GM18526 (cell line): ENCODE data around the gene MGARP.

Source experiments
- POLR2A ChIP-seq: IDR thresholded peaks from 3 replicates; pipeline ENCODE4 v1.6.1; 2011; ENCODE audit not compliant: insufficient read length; ENCODE audit errors: extremely low read depth

MGARP gene

DNA sequence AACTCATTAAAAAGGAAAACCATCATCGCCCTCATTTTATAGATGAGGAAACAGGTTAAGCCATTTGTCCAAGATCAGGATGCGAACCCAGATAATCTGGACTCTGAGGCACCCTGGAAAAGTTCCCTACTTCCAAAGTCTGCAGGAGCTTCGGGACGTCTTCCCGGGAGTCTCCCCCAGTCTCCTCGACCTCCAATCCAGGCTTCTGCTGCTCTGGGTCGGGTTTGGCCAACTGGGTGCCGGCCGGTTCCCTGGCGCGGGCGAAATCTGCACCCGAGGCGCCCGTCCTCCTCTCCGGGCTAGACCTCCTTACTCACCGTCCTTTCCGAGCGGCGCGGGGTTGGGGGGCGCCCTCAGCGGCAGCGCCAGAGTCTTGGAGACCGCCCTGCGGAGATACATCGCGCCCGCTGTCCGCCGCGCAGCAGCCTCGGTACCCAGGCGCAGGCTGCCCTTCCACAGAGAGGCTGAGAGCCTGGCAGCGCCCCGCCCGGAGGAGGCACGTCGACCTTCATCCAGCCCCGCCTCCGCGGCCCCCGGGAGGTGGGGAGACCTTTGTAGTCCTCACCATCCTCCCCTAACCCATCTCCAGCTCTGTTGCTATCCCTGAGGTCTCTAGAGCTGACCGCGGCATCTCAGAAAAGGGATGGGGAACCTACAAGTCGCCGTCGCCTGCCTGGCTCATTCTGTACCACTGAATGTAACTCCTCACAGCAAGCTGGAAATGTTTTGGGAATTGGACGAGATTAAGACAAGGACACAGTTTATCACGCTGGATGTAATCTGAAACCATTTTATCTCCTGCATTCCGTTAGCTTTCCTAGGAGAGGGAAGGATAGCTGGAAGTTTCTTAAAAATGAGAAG lies at the start of gene MGARP:
MGARP (minus strand) TSS at position 466 of the 861 bp plus-strand sequence; CDS start at position 399, 67 bp downstream.
- no peak for TF ChIP-seq POLR2A

DNA sequence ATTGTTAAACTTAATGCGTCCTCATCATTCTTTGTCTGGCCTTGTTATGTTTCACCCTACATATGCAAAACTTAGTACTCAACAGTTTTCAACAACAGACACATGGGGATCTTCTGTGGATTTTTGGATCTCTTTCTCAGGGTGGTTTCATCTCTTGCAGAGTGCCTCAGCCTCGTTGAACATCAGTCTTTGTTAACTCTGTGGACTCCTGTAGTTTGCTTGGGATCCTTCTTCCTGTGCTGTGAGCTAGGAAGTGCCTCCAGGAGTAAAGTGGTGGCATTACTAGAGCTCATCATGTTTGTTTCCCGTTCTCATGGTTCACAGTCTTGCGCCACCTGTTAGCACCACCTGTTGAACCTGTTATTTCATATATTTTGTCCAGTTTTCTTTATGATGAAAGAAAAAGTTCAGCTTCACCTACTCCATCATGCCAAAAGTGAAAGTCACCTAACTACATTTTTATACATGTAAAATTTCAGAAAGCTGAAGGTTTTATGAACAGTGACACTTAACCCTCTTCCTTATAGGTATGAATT lies 49.7 kb upstream of the MGARP start:
- TF ChIP-seq POLR2A = no peak

DNA sequence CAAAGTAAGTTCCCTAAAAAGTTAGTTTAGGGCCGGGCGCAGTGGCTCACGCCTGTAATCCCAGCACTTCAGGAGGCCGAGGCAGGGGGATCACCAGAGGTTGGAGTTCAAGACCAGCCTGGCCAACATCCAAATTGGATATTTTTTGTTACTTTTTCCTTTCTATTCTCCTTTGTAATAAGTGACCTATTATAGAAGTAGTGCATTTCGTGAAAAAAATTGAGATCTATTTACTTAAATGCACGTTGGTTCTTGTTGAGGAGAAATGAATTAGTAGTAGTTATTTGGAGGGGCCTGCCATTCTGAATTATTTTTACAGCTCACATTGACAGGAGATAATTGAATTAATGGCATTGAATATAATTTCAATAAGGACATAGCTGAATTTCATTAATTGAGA lies 44.6 kb upstream of the MGARP start:
- no peak for TF ChIP-seq POLR2A

DNA sequence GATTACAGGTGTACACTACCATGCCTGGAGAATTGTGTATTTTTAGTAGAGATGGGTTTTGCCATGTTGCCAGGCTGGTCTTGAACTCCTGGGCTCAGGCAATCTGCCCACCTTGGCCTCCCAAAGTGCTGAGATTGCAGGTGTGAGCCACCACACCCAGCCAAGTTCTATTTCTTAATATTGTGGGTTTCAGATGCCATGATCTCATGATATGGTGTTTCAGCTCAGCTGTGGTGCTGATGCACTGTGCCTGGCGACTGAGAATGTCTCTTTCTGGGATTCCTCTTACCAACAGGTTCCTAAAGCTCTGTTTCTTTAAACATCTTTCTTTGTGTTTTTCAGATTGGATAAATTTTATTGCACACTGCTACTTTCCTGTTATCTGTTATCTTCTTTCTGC lies 39.5 kb upstream of the MGARP start:
- no peak for TF ChIP-seq POLR2A

DNA sequence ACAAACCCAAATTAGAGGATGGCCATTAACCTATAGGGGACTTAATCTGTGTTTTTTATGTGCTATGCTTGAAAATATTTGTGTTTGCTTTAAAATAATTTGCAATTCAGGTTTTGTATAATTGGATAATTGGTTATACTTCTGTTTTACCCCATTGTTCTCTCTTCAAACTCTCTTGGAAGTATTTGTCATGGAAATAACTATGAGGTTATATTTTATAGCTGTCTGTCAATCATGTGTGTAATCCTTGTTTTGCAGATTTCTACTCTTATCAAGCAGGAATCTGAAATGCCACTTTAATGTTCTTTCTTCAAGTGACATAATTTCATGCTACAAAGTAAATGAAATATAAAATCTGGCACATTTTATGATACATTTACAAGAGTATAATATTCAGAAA lies 37.6 kb upstream of the MGARP start:
- TF ChIP-seq POLR2A = no peak

DNA sequence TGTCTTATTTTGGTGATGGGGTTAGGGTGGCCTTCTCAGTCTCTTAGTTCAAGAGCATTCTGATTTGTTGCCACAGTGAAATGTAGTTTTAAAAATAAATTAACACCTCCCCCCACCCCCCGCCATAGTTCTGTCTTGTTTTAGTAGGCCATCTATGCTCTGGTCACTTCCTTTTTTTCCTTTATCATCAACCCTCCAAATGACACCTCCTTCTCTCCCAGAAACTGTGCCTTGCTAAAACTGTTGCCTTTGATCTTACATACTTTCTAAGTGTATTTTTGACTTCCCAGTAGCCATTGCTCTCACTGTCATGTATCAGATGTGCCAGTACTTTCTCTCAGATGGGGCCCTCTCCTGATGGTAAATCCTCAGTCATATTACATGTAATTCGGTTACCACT lies 36.7 kb upstream of the MGARP start:
- TF ChIP-seq POLR2A = no peak

DNA sequence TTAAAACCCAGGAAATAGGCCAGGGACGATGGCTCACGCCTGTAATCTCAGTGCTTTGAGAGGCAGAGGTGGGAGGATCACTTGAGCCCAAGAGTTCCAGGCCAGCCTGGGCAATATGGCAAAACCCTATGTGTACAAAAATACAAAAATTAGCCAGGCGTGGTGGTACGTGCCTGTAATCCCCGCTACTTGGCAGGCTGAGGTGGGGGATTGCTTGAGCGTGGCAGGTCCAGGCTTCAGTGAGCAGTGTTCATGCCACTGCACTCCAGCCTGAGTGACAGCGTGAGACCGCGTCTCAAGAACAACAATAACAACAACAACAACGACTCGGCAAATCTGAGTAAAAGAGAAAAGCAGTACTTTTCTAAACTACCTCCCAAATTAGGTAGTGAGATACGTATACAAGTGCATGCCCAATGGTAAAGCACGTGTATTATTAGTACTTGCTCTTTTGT lies 35.2 kb upstream of the MGARP start:
- TF ChIP-seq POLR2A = no peak

DNA sequence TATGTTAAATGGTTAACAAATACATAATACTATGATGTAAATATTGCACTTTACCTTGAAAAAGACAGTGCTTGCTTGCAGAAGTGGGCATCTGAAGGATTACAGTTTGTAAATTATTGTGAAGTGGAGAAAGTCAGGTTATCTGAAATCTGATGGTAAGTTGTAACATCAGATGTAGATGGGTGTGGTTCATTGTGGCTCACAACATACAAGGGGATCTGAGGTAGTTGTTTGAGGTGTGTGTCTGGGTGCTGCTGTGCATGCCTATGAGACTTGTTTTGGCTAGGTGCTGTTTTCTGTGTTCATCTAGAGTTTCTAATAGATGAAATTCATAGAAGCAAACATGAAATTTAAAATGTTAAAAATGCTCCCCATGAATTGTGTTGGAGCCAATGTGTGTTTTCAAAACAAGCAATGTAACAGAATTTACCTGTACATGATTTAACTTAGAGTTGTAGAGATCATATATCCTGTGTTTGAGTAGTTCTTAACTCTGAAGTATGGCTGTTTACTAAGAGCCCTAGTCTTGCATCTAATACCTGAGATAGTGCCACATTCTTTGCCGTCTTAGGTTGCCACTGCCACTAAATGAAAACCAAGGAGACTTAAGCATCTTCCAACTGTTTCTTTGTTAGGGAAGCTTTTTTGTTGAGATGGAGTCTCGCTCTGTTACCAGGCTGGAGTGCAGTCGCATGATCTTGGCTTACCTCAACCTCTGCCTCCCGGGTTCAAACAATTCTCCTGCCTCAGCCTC lies 34.2 kb upstream of the MGARP start:
- no peak for TF ChIP-seq POLR2A

DNA sequence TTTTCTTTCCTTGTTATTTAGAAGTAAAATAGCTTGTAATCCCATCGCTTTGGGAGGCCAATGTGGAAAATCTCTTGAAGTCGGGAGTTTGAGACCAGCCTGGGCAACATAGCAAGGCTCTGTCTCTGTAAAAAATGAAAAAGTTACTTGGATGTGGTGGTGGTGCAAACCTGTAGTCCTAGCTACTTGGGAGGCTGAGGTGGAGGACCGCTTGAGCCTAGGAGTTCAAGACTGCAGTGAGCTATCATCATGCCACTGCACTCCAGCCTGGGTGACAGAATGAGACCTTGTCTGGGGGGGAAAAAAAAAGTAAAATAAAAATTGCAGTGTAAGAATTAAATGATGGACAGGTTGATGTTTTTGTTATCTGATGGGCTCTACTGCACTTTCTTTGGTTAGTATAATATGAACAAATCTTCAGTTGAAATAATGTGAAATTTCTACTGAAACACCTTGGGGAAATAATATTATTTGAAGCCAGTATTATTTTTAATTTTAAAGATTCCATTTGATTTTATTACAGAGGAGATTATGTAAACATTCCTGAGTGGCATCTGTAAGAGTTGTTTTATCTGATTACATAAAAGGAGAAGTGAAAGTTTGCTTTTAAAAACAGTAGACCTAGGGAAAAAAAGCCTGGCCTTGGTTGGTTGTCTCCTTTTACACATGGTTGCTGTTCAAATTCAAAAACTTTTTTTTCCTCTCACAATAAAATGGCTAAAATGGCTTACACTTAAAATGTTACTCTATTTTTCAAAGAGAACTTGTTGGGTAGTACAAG lies 32.7 kb upstream of the MGARP start:
- no peak for TF ChIP-seq POLR2A

DNA sequence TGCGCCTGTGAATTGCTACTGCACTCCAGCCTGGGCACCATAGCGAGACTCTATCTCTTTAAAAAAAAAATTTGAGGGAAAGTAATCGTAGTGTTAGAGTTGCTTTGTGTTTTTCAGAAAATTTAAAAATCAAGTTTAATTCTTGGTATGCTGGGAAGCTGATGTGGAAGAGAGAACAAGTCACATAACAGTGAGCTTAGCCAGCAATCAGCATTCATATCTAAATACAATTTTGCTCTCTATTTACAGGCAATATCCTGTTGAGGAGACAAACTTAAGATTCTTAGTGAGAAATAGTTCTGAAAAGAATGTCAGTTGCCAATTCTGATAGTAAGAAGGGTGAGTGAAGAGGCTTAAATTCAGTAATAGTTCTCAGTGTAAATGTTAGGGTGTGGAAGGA lies 31.9 kb upstream of the MGARP start:
- no peak for TF ChIP-seq POLR2A

DNA sequence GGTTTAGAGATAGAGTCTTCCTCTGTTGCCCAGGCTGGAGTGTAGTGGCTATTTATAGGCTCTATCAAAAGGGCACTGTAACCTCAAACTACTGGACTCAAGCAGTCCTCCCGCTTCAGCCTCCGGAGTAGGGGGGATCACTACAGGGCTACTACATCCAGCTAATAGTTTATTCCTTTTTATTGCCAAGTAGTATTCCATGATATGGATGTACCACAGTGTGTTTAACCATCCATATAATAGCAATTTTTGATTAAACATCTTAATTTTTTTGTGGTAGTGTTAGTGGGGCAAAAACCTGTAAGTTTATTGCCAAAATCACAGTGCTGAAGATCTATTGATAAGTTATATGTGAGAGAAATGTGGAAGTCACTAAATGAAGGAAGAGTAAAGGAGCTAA lies 24.9 kb upstream of the MGARP start:
- no peak for TF ChIP-seq POLR2A

DNA sequence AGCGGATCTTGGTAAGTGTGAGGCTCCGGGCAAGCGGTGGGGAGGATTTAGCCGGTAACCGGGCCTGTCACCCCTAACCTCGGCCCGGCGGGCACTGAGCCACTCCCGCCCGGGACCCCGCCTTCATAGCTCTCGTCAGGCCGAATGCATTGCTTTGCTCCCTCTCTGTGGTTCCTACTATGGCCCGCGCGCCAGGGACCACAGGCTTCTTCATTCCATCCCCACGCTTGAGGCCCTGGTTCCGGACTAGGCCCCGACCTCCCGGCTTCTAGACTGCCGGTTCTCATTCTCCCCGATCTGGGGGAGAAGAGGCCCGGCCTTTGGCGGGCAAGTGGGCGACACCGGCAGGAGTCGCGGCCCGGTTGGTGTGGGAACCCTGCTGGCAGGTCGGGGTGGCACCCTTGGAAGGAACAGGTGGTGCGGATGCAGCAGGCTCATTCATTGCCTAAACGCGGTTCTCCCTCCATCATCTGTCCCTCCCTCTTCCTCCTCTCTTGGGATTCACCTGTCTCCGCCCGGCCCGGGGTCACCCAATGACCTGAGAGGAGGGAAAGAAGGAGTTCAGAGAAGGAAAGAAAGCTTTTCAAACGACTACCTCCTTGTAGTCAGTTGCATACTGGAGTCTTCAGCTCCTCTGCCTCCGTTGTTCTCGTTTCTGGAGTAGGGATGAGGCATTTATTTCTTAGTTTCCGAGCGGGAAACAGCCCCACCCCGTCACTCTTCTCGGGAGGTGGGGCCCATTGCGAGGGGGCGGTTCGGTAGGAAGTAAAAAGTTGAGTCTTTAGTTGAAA lies 22.0 kb upstream of the MGARP start, which contains the start of gene NDUFC1:
NDUFC1 (minus strand) TSS at position 657 of the 791 bp plus-strand sequence. CDS start 6,679 bp downstream, outside the sequence.
- peak; percentile 11 for TF ChIP-seq POLR2A

DNA sequence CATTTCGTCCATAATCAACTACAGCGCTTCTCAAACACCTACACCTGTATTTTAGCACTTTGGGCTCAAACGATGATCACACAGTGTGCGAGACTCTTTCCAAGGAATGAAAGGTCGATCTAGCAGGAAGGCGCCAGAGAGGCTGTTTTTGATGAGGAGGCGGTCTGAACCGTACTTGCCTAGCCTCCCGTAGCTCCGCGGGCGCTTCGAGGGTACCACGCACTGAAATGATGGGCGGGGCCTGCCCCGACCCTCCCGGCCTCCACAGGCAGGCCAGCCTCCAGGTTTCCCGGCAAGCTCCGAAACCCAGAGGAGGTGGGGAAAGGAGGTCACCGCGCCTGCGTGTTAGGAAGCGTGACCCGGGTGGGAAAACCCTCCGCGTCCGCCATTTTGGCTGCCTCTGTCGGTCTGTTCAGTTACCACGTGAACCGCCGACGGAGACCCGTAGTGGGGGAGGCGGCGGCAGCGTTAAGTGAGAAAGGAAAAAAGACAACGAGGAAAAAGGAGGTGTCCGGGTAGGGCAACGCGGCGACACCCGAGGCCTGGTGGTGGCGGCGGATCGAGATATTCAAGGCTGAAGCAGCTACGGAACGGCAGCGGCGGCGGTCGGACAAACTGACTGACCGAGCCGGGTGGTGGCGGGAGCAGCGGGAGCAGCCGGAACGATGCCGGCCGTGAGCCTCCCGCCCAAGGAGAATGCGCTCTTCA lies 21.2 kb upstream of the MGARP start, which contains the start of gene NAA15:
NAA15 (plus strand) TSS at position 393 of the 708 bp plus-strand sequence; CDS start at position 666, 273 bp downstream.
- peak; percentile 71 for TF ChIP-seq POLR2A

DNA sequence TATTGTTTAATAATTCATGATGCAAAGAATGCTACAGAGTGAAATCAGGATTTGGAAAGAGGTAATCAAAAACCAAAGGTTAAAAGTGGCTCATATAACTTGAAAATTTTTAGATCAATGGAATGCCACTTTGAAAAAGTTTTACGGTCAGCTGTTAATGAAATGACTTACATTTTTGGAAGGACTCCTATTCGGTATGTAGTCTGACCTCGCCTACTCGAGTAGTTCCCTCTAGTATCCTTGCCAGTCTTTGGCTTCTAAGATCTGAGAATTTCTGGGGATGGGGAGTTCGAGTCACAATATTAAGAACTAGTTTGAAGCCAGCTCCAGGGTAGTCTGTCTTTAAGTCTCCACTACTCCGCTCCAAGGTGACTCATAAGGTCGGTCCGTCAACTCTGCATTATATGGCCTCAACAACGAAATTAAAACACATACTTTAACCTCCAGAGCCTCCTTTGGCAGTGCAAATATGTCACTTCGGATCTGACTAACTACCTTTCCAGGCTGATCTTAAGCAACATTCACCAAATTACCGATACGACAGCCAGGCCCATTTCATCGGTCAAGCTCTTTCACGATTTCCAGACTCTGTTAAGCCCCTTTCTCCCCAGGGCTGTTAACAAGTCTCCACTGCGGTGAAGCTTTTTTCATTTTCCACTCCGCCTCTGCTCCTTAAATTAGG lies 20.5 kb upstream of the MGARP start:
- TF ChIP-seq POLR2A = no peak
